D721Med (cell line): ENCODE data around the gene ZNF521.
"Not testable (repeated sequence)": the region's sequence is repeated elsewhere in the genome, so short reads cannot be mapped to it uniquely, and the experiment has no call there.

Experiments
- DNase-seq: peaks from one replicate; pipeline ENCODE4 v3.0.0; 2011; ENCODE audit warnings: low spot score; ENCODE audit not compliant: insufficient read length
- FAIRE-seq: peaks from 2 replicates; lab custom pipeline; 2011; peaks lifted over from hg19 to GRCh38; lab: Jason Lieb, UNC
- CTCF ChIP-seq: IDR thresholded peaks from 2 replicates; pipeline ENCODE4 v1.5.1; 2012; ENCODE audit warnings: mild to moderate bottlenecking, control low read depth; ENCODE audit not compliant: insufficient read depth; ENCODE audit errors: missing control alignments

Gene ZNF521

DNA sequence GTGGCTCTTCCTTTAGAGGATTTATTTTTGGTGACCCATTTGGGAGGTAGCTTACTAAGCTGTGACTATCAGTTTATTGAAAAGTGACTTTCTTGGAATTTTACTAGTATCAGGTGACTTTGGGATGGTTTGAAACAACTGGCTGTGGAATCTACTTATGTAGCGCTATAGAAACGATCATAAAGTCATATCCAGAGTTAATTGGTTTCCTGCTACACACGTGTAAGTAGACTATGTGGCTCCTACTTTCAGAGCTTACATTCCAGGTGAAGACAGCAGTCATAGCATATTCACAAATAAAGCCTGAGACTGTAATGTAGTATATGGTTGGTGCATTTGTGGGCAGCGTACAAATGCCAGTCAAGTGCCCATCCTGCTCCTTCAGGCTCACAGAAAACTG, 308.9 kb downstream of the ZNF521 start:
- TF ChIP-seq CTCF: no peak
- FAIRE-seq (no peak), DNase-seq (no peak)

GRCh38 chr18:25042641-25043051, 309.3 kb downstream of the ZNF521 start:
- DNase-seq (no peak), FAIRE-seq (no peak)
- no peak for TF ChIP-seq CTCF

GRCh38 chr18:25039781-25040180, 312.2 kb downstream of the ZNF521 start:
- FAIRE-seq (no peak), DNase-seq (no peak)

GRCh38 chr18:25038261-25038660, 313.7 kb downstream of the ZNF521 start:
- no peak for TF ChIP-seq CTCF
- no peak for FAIRE-seq
- no peak for DNase-seq

More at GRCh38 chr18:25039781-25040180, 312.2 kb downstream of the ZNF521 start:
- TF ChIP-seq CTCF: no peak

- TF ChIP-seq CTCF: no peak
- FAIRE-seq: no peak
- DNase-seq: no peak
Measured at GRCh38 chr18:25033747-25034471, 318.1 kb downstream of the ZNF521 start.

- DNase-seq, FAIRE-seq: not testable (repeated sequence)
Measured at GRCh38 chr18:25033175-25033574, 318.8 kb downstream of the ZNF521 start.

GRCh38 chr18:25029802-25030201, 322.2 kb downstream of the ZNF521 start:
- no peak for TF ChIP-seq CTCF
- FAIRE-seq (no peak), DNase-seq (no peak)
